ENCODE measurements around the gene NDUFA5.

DNA sequence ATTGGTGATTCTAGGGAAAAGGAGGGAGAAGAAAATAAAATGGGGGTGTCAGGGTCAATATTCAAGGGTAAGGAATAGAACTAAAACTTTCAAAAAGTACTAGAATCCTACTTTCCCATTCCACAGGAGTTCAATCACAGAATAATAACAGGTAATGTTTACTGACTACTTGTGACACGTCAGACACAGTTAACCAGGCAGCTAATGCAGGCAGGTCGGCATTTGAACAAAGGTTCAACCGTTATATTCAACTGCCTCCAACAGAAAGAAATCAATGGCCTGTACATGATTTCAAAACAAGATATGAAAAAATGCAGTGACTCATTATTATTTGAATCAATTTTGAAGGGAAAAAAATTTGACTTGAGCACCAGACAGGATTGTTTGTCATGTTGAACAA lies 47.1 kb upstream of the NDUFA5 start:
- no peak for TF ChIP-seq POLR2A (IDR thresholded peaks at IDR 0.05)
- TF ChIP-seq, protein P1, sequence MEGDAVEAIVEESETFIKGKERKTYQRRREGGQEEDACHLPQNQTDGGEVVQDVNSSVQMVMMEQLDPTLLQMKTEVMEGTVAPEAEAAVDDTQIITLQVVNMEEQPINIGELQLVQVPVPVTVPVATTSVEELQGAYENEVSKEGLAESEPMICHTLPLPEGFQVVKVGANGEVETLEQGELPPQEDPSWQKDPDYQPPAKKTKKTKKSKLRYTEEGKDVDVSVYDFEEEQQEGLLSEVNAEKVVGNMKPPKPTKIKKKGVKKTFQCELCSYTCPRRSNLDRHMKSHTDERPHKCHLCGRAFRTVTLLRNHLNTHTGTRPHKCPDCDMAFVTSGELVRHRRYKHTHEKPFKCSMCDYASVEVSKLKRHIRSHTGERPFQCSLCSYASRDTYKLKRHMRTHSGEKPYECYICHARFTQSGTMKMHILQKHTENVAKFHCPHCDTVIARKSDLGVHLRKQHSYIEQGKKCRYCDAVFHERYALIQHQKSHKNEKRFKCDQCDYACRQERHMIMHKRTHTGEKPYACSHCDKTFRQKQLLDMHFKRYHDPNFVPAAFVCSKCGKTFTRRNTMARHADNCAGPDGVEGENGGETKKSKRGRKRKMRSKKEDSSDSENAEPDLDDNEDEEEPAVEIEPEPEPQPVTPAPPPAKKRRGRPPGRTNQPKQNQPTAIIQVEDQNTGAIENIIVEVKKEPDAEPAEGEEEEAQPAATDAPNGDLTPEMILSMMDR (IDR thresholded peaks at IDR 0.05) = no peak
